PC-9 (cell line): ENCODE measurements around the gene JUNB. TPM values are rescaled to one million over a fixed set of nuclear protein-coding genes. Genes with fewer than 3 reads are reported as not detected.

ENCODE experiments used
- BruUV-seq: library from RNA; stranded (reverse); fragments of 400-500 nt; replicated peaks from 2 replicates; lab custom pipeline; 2021; lab: Mats Ljungman, UMichigan
- CTCF ChIA-PET: fragments of 300-600 bp; sonication (Branson Sonifier 250); formaldehyde crosslinking; loops from one replicate; lab custom pipeline; 2022; ENCODE audit warnings: antibody characterized with exemption; lab: Charles Lee
- POLR2A ChIA-PET: fragments of 300-600 bp; sonication (Branson Sonifier 250); formaldehyde crosslinking; loops from one replicate; lab custom pipeline; 2022; ENCODE audit warnings: antibody characterized with exemption; ENCODE audit not compliant: unreplicated experiment; lab: Charles Lee
- DNase-seq, 2 experiments: peaks; one replicate each; pipeline versions ENCODE4 v3.0.0 to v3.0.0-alpha.2; 2015 to 2022; ENCODE audit warnings: mixed read lengths in 1 of 2
- H2AFZ ChIP-seq: fragments of 200-600 bp; sonication (generic); 2 replicates; pipeline ENCODE4 v1.8.1; 2017; ENCODE audit warnings: antibody characterized with exemption
- H3F3A ChIP-seq: fragments of 200-600 bp; sonication (generic); 2 replicates; pipeline ENCODE4 v1.8.1; 2017; ENCODE audit warnings: antibody characterized with exemption, mild to moderate bottlenecking, low read depth; ENCODE audit not compliant: insufficient read depth
- H3K27ac ChIP-seq: fragments of 200-600 bp; sonication (generic); 2 replicates; pipeline ENCODE4 v1.6.1; 2016; ENCODE audit warnings: mixed run types
- H3K27me3 ChIP-seq: fragments of 200-600 bp; sonication (generic); 2 replicates; pipeline ENCODE4 v1.6.1; 2016; ENCODE audit warnings: low read depth, mixed run types; ENCODE audit not compliant: insufficient read depth
- H3K36me3 ChIP-seq: fragments of 200-600 bp; sonication (generic); 2 replicates; pipeline ENCODE4 v1.6.1; 2016; ENCODE audit warnings: low read depth, mixed run types
- H3K4me1 ChIP-seq: fragments of 200-600 bp; sonication (generic); replicated peaks from 2 replicates; pipeline ENCODE4 v1.6.1; 2016; ENCODE audit warnings: mixed run types; ENCODE audit not compliant: insufficient read depth
- H3K4me2 ChIP-seq: fragments of 200-600 bp; sonication (generic); 2 replicates; pipeline ENCODE4 v1.6.1; 2017; ENCODE audit warnings: mixed run types
- H3K4me3 ChIP-seq: fragments of 200-600 bp; sonication (generic); 2 replicates; pipeline ENCODE4 v1.6.1; 2016; ENCODE audit warnings: mixed run types
- H3K79me2 ChIP-seq: fragments of 200-600 bp; sonication (generic); 2 replicates; pipeline ENCODE4 v1.6.1; 2017; ENCODE audit warnings: low read depth, mixed run types
- H3K9me2 ChIP-seq: fragments of 200-600 bp; sonication (generic); 2 replicates; pipeline ENCODE4 v1.8.1; 2017; ENCODE audit warnings: mild to moderate bottlenecking; ENCODE audit not compliant: insufficient read depth
- H3K9me3 ChIP-seq: fragments of 200-600 bp; sonication (generic); 2 replicates; pipeline ENCODE4 v1.8.1; 2016; ENCODE audit warnings: low read depth; ENCODE audit not compliant: insufficient read depth
- H4K20me1 ChIP-seq: fragments of 200-600 bp; sonication (generic); 2 replicates; pipeline ENCODE4 v1.8.1; 2017; ENCODE audit not compliant: insufficient read depth
- EZH2 ChIP-seq: fragments of 200-600 bp; sonication (generic); IDR thresholded peaks from 2 replicates; pipeline ENCODE4 v1.8.0; 2017; ENCODE audit warnings: antibody characterized with exemption, low read depth
- intact Hi-C: fragments of 100-400 bp; cut with micrococcal nuclease; formaldehyde crosslinking; loops from one replicate; pipeline ENCODE4 v1.10.0; 2022; ENCODE audit not compliant: unreplicated experiment
- total RNA-seq: library from RNA; stranded (reverse); gene quantifications from 2 replicates; pipeline ENCODE4 v1.2.3, GENCODE V29; 2021
- TF ChIP-seq, protein P1 (sequence below): fragments of 200-600 bp; sonication (generic); conservative IDR thresholded peaks from 2 replicates; pipeline ENCODE4 v1.6.1; 2017; ENCODE audit warnings: mixed run types, antibody characterized with exemption, mild to moderate bottlenecking, moderate library complexity

JUNB gene
- total RNA-seq, 1 experiment from 2014 or later: 70.7 TPM

DNA sequence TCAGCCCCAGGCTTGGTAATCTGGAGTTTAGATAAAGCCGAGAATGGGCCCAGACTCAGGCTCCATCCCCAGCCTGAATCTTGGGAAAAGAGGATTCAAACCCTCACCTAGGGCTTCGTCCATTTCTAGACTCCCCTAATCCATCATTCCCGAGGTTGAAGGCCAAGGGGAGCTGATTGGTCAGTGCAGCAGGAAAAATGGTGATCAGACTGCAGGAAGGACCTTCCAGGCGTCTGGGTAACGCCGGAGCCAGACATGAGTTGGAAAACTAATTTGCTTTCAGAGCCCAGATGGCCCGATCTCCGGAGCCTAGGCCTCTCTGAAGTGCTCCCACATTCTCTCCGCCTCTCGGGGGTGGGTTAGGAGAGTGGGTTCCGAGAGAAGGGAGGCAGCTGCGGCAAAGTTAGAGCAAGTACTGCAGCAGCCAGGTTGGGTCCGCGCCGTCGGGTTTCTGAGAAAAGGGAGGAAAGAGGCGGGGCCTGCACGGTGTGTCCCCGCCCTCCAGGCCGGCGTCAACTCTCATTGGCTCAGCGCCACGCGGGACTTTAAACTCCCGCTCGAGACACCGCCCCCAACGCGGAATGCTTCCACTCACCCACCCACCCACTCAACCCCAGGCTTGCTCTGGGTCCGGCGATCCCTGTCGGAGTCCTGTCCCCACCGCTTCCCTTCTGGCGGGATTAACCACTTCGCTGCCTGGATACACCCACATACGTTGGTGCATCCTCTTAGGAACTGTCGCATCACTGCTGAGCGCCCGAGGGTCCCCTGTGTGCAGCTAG, 43.9 kb downstream of the JUNB start:
- ChIA-PET CTCF (no interaction called here), POLR2A (interaction anchor here (0.6 kb wide), 1 partner anchor 34 kb away, joined by 3 read pairs; no protein-coding TSS in a partner anchor)
- intact Hi-C loops: no loop called here
- H3K79me2 ChIP-seq: no peaks in the 10 kb centered on the region
- H3K36me3 ChIP-seq: no peaks in the 10 kb centered on the region
- H3K27ac ChIP-seq: no peak overlapping the region
- DNase-seq: peak in 1 of 2 experiments; percentile 34
- no peak overlapping the region for H3K4me3 ChIP-seq
- H3K4me2 ChIP-seq: 0 out of 2 replicates have a peak overlapping the region, but pooled peaks have one; percentile 20
- H3K9me2 ChIP-seq: no peaks in the 10 kb centered on the region
- no peaks in the 10 kb centered on the region for H4K20me1 ChIP-seq
- H2AFZ ChIP-seq: no peak overlapping the region
- peaks cover 14% of the 10 kb centered on the region for H3K4me1 ChIP-seq
- H3F3A ChIP-seq: peaks cover 50% of the 10 kb centered on the region
- TF ChIP-seq, protein P1, sequence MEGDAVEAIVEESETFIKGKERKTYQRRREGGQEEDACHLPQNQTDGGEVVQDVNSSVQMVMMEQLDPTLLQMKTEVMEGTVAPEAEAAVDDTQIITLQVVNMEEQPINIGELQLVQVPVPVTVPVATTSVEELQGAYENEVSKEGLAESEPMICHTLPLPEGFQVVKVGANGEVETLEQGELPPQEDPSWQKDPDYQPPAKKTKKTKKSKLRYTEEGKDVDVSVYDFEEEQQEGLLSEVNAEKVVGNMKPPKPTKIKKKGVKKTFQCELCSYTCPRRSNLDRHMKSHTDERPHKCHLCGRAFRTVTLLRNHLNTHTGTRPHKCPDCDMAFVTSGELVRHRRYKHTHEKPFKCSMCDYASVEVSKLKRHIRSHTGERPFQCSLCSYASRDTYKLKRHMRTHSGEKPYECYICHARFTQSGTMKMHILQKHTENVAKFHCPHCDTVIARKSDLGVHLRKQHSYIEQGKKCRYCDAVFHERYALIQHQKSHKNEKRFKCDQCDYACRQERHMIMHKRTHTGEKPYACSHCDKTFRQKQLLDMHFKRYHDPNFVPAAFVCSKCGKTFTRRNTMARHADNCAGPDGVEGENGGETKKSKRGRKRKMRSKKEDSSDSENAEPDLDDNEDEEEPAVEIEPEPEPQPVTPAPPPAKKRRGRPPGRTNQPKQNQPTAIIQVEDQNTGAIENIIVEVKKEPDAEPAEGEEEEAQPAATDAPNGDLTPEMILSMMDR: no peak
- no peak for TF ChIP-seq EZH2
- no peaks in the 10 kb centered on the region for H3K9me3 ChIP-seq
- H3K27me3 ChIP-seq: peaks cover 19% of the 10 kb centered on the region; the same call in 1 of the 2 replicates
- no TSS peak for BruUV-seq

DNA sequence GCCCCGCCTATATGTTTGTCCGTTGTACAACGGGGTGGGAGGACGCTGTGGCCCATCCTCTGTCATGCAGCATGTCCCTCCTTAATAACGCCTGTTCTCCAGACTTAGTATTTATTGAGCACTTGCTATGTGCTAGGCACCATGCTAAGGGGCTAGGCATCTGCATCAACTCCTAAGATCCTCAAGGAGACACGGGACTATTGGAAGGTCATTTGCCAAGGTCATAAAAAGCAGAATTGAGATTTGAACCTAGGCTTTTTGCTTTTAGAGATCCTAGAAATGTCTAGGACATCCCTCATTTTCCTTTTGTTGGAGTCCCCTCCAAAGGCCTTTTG, 45.2 kb downstream of the JUNB start:
- TF ChIP-seq, protein P1: no peak
- no peak for TF ChIP-seq EZH2
- BruUV-seq: no TSS peak
- intact Hi-C loops: no loop called here
- CTCF ChIA-PET: interaction anchor here (1.0 kb wide), 1 partner anchor 43 kb away, joined by 4 read pairs; no protein-coding TSS in a partner anchor
- no peaks in the 10 kb centered on the region for H3K36me3 ChIP-seq
- H2AFZ ChIP-seq: no peak overlapping the region
- H3K4me2 ChIP-seq: peak overlapping the region; percentile 50; the same call in 1 of the 2 replicates
- no peaks in the 10 kb centered on the region for H4K20me1 ChIP-seq
- H3K4me1 ChIP-seq: peaks cover 21% of the 10 kb centered on the region
- POLR2A ChIA-PET: interaction anchor here (0.6 kb wide), 1 partner anchor 70 kb away, joined by 6 read pairs; no protein-coding TSS in a partner anchor
- no peaks in the 10 kb centered on the region for H3K9me2 ChIP-seq
- DNase-seq: no peak
- peaks cover 15% of the 10 kb centered on the region; the same call in 1 of the 2 replicates for H3K27me3 ChIP-seq
- H3K4me3 ChIP-seq: no peak overlapping the region
- H3K9me3 ChIP-seq: no peaks in the 10 kb centered on the region
- H3K27ac ChIP-seq: no peak overlapping the region
- H3K79me2 ChIP-seq: no peaks in the 10 kb centered on the region
- peaks cover 59% of the 10 kb centered on the region for H3F3A ChIP-seq

DNA sequence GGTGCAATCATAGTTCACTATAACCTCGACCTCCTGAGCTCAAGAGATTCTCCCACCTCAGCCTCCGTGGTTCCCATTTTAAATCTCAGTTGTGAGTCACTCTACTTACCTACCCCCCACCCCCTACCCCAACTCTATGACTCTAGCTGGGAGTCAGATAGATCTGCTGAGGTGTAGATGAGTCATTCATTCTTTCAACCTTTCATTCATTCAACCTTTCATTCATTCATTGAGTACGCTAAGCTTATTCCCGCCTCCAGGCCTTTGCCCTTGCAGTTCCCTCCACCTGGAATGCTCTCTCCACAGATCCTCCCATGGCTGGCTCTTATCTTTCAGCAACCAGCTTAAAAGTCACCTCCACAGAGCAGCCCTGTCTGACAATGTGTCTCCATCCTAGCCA, 45.9 kb downstream of the JUNB start:
- no peak overlapping the region for H3K27ac ChIP-seq
- peaks cover 57% of the 10 kb centered on the region for H3F3A ChIP-seq
- ChIA-PET CTCF (interaction anchor here (1.0 kb wide), 2 partner anchors 41 to 44 kb away, joined by 4 to 7 read pairs; no protein-coding TSS in a partner anchor), POLR2A (interaction anchor here (0.5 to 0.6 kb wide), 2 partner anchors 43 to 71 kb away, joined by 6 to 20 read pairs; no protein-coding TSS in a partner anchor)
- no peaks in the 10 kb centered on the region for H3K9me3 ChIP-seq
- DNase-seq: no peak
- no peaks in the 10 kb centered on the region for H3K79me2 ChIP-seq
- no peak overlapping the region for H2AFZ ChIP-seq
- H3K27me3 ChIP-seq: peaks cover 8% of the 10 kb centered on the region; the same call in 1 of the 2 replicates
- H3K4me1 ChIP-seq: peaks cover 21% of the 10 kb centered on the region
- TF ChIP-seq, protein P1: no peak
- no peak for TF ChIP-seq EZH2
- no peaks in the 10 kb centered on the region for H3K9me2 ChIP-seq
- no peak overlapping the region for H3K4me2 ChIP-seq
- no peaks in the 10 kb centered on the region for H3K36me3 ChIP-seq
- intact Hi-C loops: no loop called here
- H3K4me3 ChIP-seq: no peak overlapping the region
- H4K20me1 ChIP-seq: no peaks in the 10 kb centered on the region
- no TSS peak for BruUV-seq
